ENCODE measurements around the gene PANX3.

The PANX3 gene

GRCh38 chr11:124627546-124627945 is 16.3 kb downstream of the PANX3 start:
- no peak for TF ChIP-seq CTCF (IDR thresholded peaks at IDR 0.05)
- Histone ChIP-seq H3K27ac (no peak overlapping the region), H3K4me3 (no peak overlapping the region)
- no peak for DNase-seq (ENCODE audit: low spot score)

- TF ChIP-seq CTCF (IDR thresholded peaks at IDR 0.05), result no peak
- DNase-seq (ENCODE audit: low spot score), result no peak
These were observed 18.7 kb downstream of the PANX3 start for GRCh38 chr11:124629961-124630360.

GRCh38 chr11:124633355-124633754 is 22.1 kb downstream of the PANX3 start:
- no peak for DNase-seq (ENCODE audit: low spot score)
- Histone ChIP-seq H3K4me3 (no peak overlapping the region), H3K27ac (no peak overlapping the region)
- TF ChIP-seq CTCF (IDR thresholded peaks at IDR 0.05), result no peak

More at GRCh38 chr11:124629961-124630360, 18.7 kb downstream of the PANX3 start:
- no peak overlapping the region for H3K27ac ChIP-seq
- no peak overlapping the region for H3K4me3 ChIP-seq

GRCh38 chr11:124635932-124636331 is 24.7 kb downstream of the PANX3 start:
- TF ChIP-seq CTCF (IDR thresholded peaks at IDR 0.05), result no peak
- Histone ChIP-seq H3K4me3 (no peak overlapping the region), H3K27ac (no peak overlapping the region)
- no peak for DNase-seq (ENCODE audit: low spot score)

GRCh38 chr11:124638500-124638899 is 27.3 kb downstream of the PANX3 start:
- DNase-seq (ENCODE audit: low spot score), result no peak
- Histone ChIP-seq H3K27ac (no peak overlapping the region), H3K4me3 (no peak overlapping the region)
- no peak for TF ChIP-seq CTCF (IDR thresholded peaks at IDR 0.05)

GRCh38 chr11:124639186-124639585 is 28.0 kb downstream of the PANX3 start:
- DNase-seq (ENCODE audit: low spot score), result no peak
- TF ChIP-seq CTCF (IDR thresholded peaks at IDR 0.05), result no peak
- Histone ChIP-seq H3K27ac (no peak overlapping the region), H3K4me3 (no peak overlapping the region)

- no peak for DNase-seq (ENCODE audit: low spot score)
- H3K4me3 ChIP-seq, result no peak overlapping the region
- no peak overlapping the region for H3K27ac ChIP-seq
- no peak for TF ChIP-seq CTCF (IDR thresholded peaks at IDR 0.05)
These were observed 29.4 kb downstream of the PANX3 start for GRCh38 chr11:124640666-124641065.
